OCI-LY7 (cell line): ENCODE results near the gene TFB1M. TPM values are rescaled to one million over a fixed set of nuclear protein-coding genes. Genes with fewer than 3 reads are reported as not detected.

Source experiments
- BruUV-seq: library from RNA; stranded (reverse); fragments of 400-500 nt; replicated peaks from 2 replicates; lab custom pipeline; 2021; lab: Mats Ljungman, UMichigan
- CTCF ChIA-PET: fragments of 300-600 bp; sonication (Branson Sonifier 250); formaldehyde crosslinking; loops from one replicate; lab custom pipeline; 2022; ENCODE audit warnings: antibody characterized with exemption; ENCODE audit not compliant: unreplicated experiment; lab: Charles Lee
- POLR2A ChIA-PET: fragments of 300-600 bp; sonication (Branson Sonifier 250); formaldehyde crosslinking; loops from one replicate; lab custom pipeline; 2022; ENCODE audit warnings: antibody characterized with exemption; lab: Charles Lee
- DNase-seq: peaks from one replicate; pipeline ENCODE4 v3.0.0-alpha.2; 2015; ENCODE audit warnings: low spot score
- H2AFZ ChIP-seq: fragments of 200-600 bp; sonication (generic), shearing (Covaris generic); 2 replicates; pipeline ENCODE4 v1.6.1; 2014; ENCODE audit warnings: mild to moderate bottlenecking, antibody characterized with exemption, low read length, moderate library complexity
- H3K27ac ChIP-seq: fragments of 200-600 bp; sonication (generic); 2 replicates; pipeline ENCODE4 v1.5.1; 2014; ENCODE audit warnings: mixed run types, low read depth, mild to moderate bottlenecking, moderate library complexity, low read length, inconsistent platforms; ENCODE audit not compliant: poor library complexity, severe bottlenecking
- H3K36me3 ChIP-seq: fragments of 200-600 bp; sonication (generic); 2 replicates; pipeline ENCODE4 v1.6.1; 2014; ENCODE audit warnings: mild to moderate bottlenecking, antibody characterized with exemption, low read length, moderate library complexity, mixed read lengths; ENCODE audit not compliant: insufficient read depth
- H3K4me1 ChIP-seq: fragments of 200-600 bp; sonication (generic); 2 replicates; pipeline ENCODE4 v1.5.1; 2014; ENCODE audit warnings: mild to moderate bottlenecking, low read length; ENCODE audit not compliant: insufficient read depth, poor library complexity, severe bottlenecking
- H3K4me2 ChIP-seq: fragments of 200-600 bp; sonication (generic); 2 replicates; pipeline ENCODE4 v1.6.1; 2014; ENCODE audit warnings: mild to moderate bottlenecking, low read length
- H3K4me3 ChIP-seq: fragments of 200-600 bp; sonication (generic); 2 replicates; pipeline ENCODE4 v1.5.1; 2014; ENCODE audit warnings: mild to moderate bottlenecking, low read depth, low read length; ENCODE audit not compliant: poor library complexity, severe bottlenecking
- H3K79me2 ChIP-seq: fragments of 200-600 bp; sonication (generic); 2 replicates; pipeline ENCODE4 v1.6.1; 2016; ENCODE audit warnings: low read depth, mild to moderate bottlenecking, low read length, moderate library complexity, mixed read lengths; ENCODE audit not compliant: insufficient read depth
- H3K9me2 ChIP-seq: fragments of 200-600 bp; sonication (generic); 2 replicates; pipeline ENCODE4 v1.6.1; 2016; ENCODE audit warnings: mild to moderate bottlenecking, low read length, mixed read lengths; ENCODE audit not compliant: insufficient read depth
- H3K9me3 ChIP-seq: fragments of 200-600 bp; sonication (generic); 2 replicates; pipeline ENCODE4 v1.6.1; 2014; ENCODE audit warnings: mild to moderate bottlenecking, mixed run types, low read length, mixed read lengths
- H4K20me1 ChIP-seq: fragments of 200-600 bp; sonication (generic); 2 replicates; pipeline ENCODE4 v1.6.1; 2014; ENCODE audit warnings: mild to moderate bottlenecking, antibody characterized with exemption, low read length, moderate library complexity, mixed read lengths; ENCODE audit not compliant: insufficient read depth
- EZH2phosphoT487 ChIP-seq: fragments of 200-600 bp; sonication (generic); IDR thresholded peaks from 2 replicates; pipeline ENCODE4 v1.6.1; 2018; ENCODE audit warnings: low read depth, borderline replicate concordance, mild to moderate bottlenecking, mixed run types, antibody characterized with exemption, low read length, moderate library complexity, mixed read lengths
- intact Hi-C: fragments of 100-400 bp; cut with micrococcal nuclease; formaldehyde crosslinking; loops from one replicate; pipeline ENCODE4 v1.10.0; 2022; ENCODE audit not compliant: unreplicated experiment
- total RNA-seq, 2 experiments: library from RNA; depleted of rRNA in 1 of 2; stranded (reverse); fragments of >200 nt in 1 of 2; shearing (Covaris generic) in 1 of 2; gene quantifications; 2 replicates each; pipeline ENCODE4 v1.2.3, GENCODE V29; 2014 to 2022
- TF ChIP-seq, protein P1 (sequence below): fragments of 200-600 bp; sonication (generic); conservative IDR thresholded peaks from 2 replicates; pipeline ENCODE4 v1.5.1; 2014; ENCODE audit warnings: mild to moderate bottlenecking, antibody characterized with exemption, low read length, moderate library complexity, mixed read lengths

Gene TFB1M
- total RNA-seq, 2 experiments from 2014 or later, result 34.8 to 62.8 TPM

DNA sequence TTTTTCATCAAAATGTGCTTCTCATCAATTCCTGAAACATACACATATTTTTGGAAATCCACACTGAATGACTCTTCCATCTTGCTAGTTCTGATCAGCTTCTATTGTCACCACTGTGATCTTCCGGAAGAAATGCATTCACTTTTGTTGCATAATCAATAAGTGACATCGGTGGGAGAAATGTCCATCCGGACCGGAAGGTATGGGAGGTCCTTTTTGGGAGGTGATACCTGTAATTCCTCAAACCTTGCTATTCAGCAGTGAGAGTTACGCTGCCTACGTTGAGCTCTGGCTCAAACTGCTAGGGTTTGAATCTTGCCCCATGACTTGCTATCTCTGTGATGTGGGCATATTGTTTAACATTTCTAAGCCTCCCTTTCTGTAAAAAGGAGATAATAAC is 16.6 kb upstream of the TFB1M start:
- no peak overlapping the region for H3K4me2 ChIP-seq
- intact Hi-C loops, result no loop called here
- TF ChIP-seq, protein P1, sequence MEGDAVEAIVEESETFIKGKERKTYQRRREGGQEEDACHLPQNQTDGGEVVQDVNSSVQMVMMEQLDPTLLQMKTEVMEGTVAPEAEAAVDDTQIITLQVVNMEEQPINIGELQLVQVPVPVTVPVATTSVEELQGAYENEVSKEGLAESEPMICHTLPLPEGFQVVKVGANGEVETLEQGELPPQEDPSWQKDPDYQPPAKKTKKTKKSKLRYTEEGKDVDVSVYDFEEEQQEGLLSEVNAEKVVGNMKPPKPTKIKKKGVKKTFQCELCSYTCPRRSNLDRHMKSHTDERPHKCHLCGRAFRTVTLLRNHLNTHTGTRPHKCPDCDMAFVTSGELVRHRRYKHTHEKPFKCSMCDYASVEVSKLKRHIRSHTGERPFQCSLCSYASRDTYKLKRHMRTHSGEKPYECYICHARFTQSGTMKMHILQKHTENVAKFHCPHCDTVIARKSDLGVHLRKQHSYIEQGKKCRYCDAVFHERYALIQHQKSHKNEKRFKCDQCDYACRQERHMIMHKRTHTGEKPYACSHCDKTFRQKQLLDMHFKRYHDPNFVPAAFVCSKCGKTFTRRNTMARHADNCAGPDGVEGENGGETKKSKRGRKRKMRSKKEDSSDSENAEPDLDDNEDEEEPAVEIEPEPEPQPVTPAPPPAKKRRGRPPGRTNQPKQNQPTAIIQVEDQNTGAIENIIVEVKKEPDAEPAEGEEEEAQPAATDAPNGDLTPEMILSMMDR, result no peak
- no peak for TF ChIP-seq EZH2phosphoT487
- H3K27ac ChIP-seq, result no peak overlapping the region
- no peak for DNase-seq
- H3K4me3 ChIP-seq, result no peak overlapping the region
- no peaks in the 10 kb centered on the region for H4K20me1 ChIP-seq
- peaks cover 17% of the 10 kb centered on the region for H3K4me1 ChIP-seq
- CTCF ChIA-PET, result no interaction called here
- POLR2A ChIA-PET, result interaction anchor here (0.5 kb wide), 1 partner anchor 1115 kb away, joined by 8 read pairs; no protein-coding TSS in a partner anchor
- H3K9me2 ChIP-seq, result no peaks in the 10 kb centered on the region
- no peak overlapping the region for H2AFZ ChIP-seq
- H3K36me3 ChIP-seq, result no peaks in the 10 kb centered on the region
- no peaks in the 10 kb centered on the region for H3K9me3 ChIP-seq
- no peaks in the 10 kb centered on the region for H3K79me2 ChIP-seq
- BruUV-seq, result no TSS peak

DNA sequence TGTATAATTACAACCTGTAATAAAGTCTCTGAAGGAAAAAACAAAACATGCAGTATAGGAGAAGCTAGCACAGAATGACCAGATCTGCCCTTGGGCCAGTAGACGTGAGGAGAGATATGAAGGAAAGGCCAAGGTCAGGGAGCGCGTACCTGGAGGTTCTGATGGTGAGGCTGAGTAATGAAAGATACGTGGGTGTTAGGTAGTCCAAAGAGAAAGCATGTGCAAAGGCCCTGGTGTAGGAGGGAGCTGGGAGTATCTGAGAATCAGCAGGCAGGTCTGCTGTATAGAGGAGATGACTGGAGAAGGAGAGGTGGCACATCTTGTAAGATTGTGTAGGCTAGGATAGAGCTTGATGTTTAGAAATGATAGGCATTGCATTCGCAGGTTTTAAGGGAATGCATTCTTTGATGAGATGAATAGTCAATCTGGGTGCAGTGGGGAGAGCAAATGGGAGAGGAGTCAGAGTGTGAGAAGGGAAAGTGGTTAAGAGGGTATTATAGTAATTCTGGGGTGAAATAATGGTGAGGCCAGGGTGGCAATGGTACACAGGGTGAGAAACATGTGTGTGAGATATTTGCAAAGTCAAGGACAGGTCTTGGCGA is 15.9 kb upstream of the TFB1M start:
- H3K4me2 ChIP-seq, result no peak overlapping the region
- H2AFZ ChIP-seq, result no peak overlapping the region
- no peaks in the 10 kb centered on the region for H3K36me3 ChIP-seq
- no peaks in the 10 kb centered on the region for H3K9me2 ChIP-seq
- no peaks in the 10 kb centered on the region for H3K9me3 ChIP-seq
- POLR2A ChIA-PET, result interaction anchor here (0.5 to 1.7 kb wide), 8 partner anchors 8 to 1116 kb away, joined by 3 to 8 read pairs (median 4); partner anchors contain the start of gene TFB1M
- H3K79me2 ChIP-seq, result no peaks in the 10 kb centered on the region
- H3K4me1 ChIP-seq, result peaks cover 17% of the 10 kb centered on the region
- CTCF ChIA-PET, result no interaction called here
- TF ChIP-seq, protein P1, result no peak
- TF ChIP-seq EZH2phosphoT487, result no peak
- no peaks in the 10 kb centered on the region for H4K20me1 ChIP-seq
- DNase-seq, result no peak
- no peak overlapping the region for H3K27ac ChIP-seq
- no TSS peak for BruUV-seq
- no peak overlapping the region for H3K4me3 ChIP-seq
- intact Hi-C loops, result no loop called here

DNA sequence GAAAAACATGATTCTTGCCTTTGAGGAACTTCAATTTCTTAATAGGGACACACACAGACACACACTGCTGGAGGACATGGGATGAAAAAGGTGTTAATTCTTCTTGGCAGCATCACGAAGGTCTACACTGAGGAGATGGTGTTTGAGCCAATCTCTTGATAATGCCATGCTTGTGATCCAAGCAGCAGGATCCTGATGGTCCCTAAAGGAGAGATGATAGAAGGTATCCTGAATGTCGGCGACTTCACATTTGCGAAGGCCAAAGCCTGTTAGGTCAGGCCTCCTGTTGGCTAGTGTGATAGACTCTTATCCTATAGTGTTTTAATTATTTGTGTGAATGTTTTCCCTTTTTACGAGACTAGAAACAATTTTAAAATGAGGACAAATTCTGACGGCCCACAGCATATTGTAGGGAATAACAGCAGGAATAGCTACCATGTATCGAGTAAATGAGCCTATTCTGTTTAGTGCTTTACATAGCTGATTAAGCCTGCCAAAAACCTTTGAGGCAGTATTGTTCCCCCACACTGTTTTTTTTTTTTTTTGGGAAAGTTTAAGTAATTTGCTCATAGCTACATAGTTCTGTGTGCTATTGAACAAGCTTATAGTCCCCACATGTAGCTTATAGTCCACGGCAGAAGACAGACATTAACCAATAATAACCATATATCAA is 15.3 kb upstream of the TFB1M start:
- no TSS peak for BruUV-seq
- Histone ChIP-seq H3K4me2 (no peak overlapping the region), H3K36me3 (no peaks in the 10 kb centered on the region), H3K9me3 (no peaks in the 10 kb centered on the region), H2AFZ (no peak overlapping the region), H3K4me1 (peaks cover 17% of the 10 kb centered on the region), H3K9me2 (no peaks in the 10 kb centered on the region), H3K27ac (no peak overlapping the region), H3K79me2 (no peaks in the 10 kb centered on the region), H4K20me1 (no peaks in the 10 kb centered on the region), H3K4me3 (no peak overlapping the region)
- no peak for DNase-seq
- intact Hi-C loops, result loop anchor here (10.0 kb wide), 1 partner anchor 1225 kb away; no protein-coding TSS in a partner anchor
- CTCF ChIA-PET, result no interaction called here
- TF ChIP-seq, protein P1, result no peak
- TF ChIP-seq EZH2phosphoT487, result no peak
- POLR2A ChIA-PET, result interaction anchor here (0.6 to 1.7 kb wide), 9 partner anchors 9 to 518 kb away, joined by 3 to 7 read pairs (median 3); partner anchors contain the start of gene TFB1M
